Heart left ventricle (tissue), 16 donors: ENCODE measurements around the gene PNPO. TPM values are rescaled to one million over a fixed set of nuclear protein-coding genes. Genes with fewer than 3 reads are reported as not detected.

Experiments
- ATAC-seq, 4 donors: fragments of 200-7000 bp; cut with Tn5 transposase; one replicate each; pipeline ENCODE4 v1.9.1; 2020 to 2022; ENCODE audit warnings: moderate library complexity in 4 of 4, mild to moderate bottlenecking in 3 of 4, moderate number of reproducible peaks in 1 of 4
- DNase-seq, 5 donors: peaks; one replicate each; pipeline ENCODE4 v3.0.0-alpha.2; 2020
- H3K27ac ChIP-seq, 12 donors: fragments of 200-600 bp; sonication (generic) in 4 of 12; one replicate each; pipeline versions ENCODE4 v1.5.0 to v1.8.0; 2016 to 2022; ENCODE audit warnings: mild to moderate bottlenecking in 2 of 12
- H3K27me3 ChIP-seq, 9 donors: fragments of 200-600 bp; sonication (generic) in 2 of 9; one replicate each; pipeline versions ENCODE4 v1.5.1 to v1.8.0; 2016 to 2022; ENCODE audit warnings: mild to moderate bottlenecking in 3 of 9
- H3K36me3 ChIP-seq, 9 donors: fragments of 200-600 bp; sonication (generic) in 2 of 9; one replicate each; pipeline versions ENCODE4 v1.5.0 to v1.8.0; 2018 to 2022; ENCODE audit warnings: mild to moderate bottlenecking in 2 of 9
- H3K4me1 ChIP-seq, 12 donors: fragments of 200-600 bp; sonication (generic) in 4 of 12; one replicate each; pipeline versions ENCODE4 v1.5.0 to v1.8.0; 2016 to 2022; ENCODE audit warnings: mild to moderate bottlenecking in 3 of 12
- H3K4me3 ChIP-seq, 12 donors: fragments of 200-600 bp; sonication (generic) in 4 of 12; one replicate each; pipeline versions ENCODE4 v1.5.0 to v1.8.0; 2017 to 2022; ENCODE audit warnings: mild to moderate bottlenecking in 9 of 12, moderate library complexity in 4 of 12
- H3K9me3 ChIP-seq, 12 donors: fragments of 200-600 bp; sonication (generic) in 4 of 12; one replicate each; pipeline versions ENCODE4 v1.5.0 to v1.8.0; 2016 to 2022; ENCODE audit warnings: mild to moderate bottlenecking in 1 of 12
- POLR2A ChIP-seq, 2 donors: fragments of 450-650 bp; IDR thresholded peaks; one replicate each; pipeline ENCODE4 v1.6.1; 2017; ENCODE audit warnings: antibody characterized with exemption in 2 of 2, mild to moderate bottlenecking in 2 of 2, moderate library complexity in 2 of 2
- WGBS, 4 donors: extraction: QIAGEN DNeasy Blood & Tissue Kit in 2 of 4; methylation state at CpG; one replicate each; pipeline versions ENCODE4 v1.1.5 to v1.1.7; 2013 to 2018; 5-methylcytosine and 5-hydroxymethylcytosine counted together
- intact Hi-C, 10 donors: fragments of 100-400 bp; cut with DNase I; formaldehyde crosslinking; loops; one replicate each; pipeline versions ENCODE4 v1.11.1 to v1.14.2; 2022
- polyA plus RNA-seq, 2 donors: library from polyadenylated mRNA; stranded (reverse); fragments of 200-250 nt; gene quantifications; one replicate each; pipeline ENCODE4 v1.2.3, GENCODE V29; 2013
- total RNA-seq, 9 donors: library from RNA; depleted of rRNA in 2 of 9; stranded (reverse); fragments of >200 nt in 2 of 9; fragmentation: NEBNext Ultra II Directional in 3 of 9; extraction: Animal tissue kit (Norgen Biotek cat#: 25700) in 3 of 9; gene quantifications; one replicate each; pipeline versions ENCODE4 v1.1.0 to v1.2.4, GENCODE V29; 2016 to 2023
- TF ChIP-seq, protein P1 (sequence below), 12 donors: fragments of 200-600 bp; sonication (generic) in 4 of 12; IDR thresholded peaks; one replicate each; pipeline versions ENCODE4 v1.5.0 to v1.8.0; 2018 to 2022; ENCODE audit warnings: antibody characterized with exemption in 12 of 12, mild to moderate bottlenecking in 5 of 12
- donor health status: ischemic (EF 13 %, LVEDD 7.1; RV severe dilation, severe dysfunction).
- donor health status: healthy with polysubstance abuse.
- donor health status: DM: no; HTN: yes; CAD: no.
- donor health status: DM: no; HTN: no; CAD: no.
- donor health status: ischemic (EF 25% LVEDD 6.9; RV normal size, moderate dysfunction).
- donor health status: ischemic (EF 25% LVEDD 5.7; RV mildly dilated, moderate dysfunction).
- donor health status: healthy.
- donor health status: DM: yes; HTN: yes; CAD: no.
- donor health status: ischemic (EF 35%, LVEDD 5.7; RV mildly dilated, moderate dysfunction).
- donor health status: nonischemic (EF 11% LVEDD 7.7; RV severe dilation, severe dysfunction).
- donor health status: DM: yes; HTN: yes; CAD: no.
- donor health status: PGD.
- donor health status: ischemic (EF 29% LVEDD 5.4; RV normal size, mild dysfunction).
- donor health status: nonischemic (EF 23%, LVEDD 6.1; RV moderate dilation, normal function).

Gene PNPO
- total and polyA plus RNA-seq, 11 donors = 12.6 to 45.0 (median 29.7) TPM

DNA sequence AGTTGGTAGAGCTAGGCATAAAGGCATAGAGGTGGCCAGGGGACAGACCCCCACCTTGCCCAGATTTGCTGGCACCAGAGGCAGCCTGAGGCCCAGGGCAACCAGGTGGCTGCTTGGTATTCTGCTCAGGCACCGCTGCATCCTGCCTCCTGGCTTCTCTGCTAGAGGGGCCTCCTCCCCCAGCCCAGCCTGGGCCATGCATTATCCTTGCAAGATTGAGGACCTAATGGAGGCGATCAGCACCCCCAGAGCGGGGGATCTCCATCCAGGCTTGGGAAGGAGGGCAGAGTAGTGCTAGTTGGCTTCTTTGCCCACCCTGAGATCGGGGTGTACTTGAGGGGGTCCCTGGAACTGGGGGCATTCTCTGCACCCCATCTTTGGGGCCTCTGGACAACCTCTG, 53.4 kb downstream of the PNPO start:
- 86 to 95% (median 95%) methylated on average over 3 to 4 of the region's 4 CpGs for WGBS, 4 donors
- no peaks in the 10 kb centered on the region for H3K36me3 ChIP-seq
- no peaks in the 10 kb centered on the region for H3K9me3 ChIP-seq
- no peaks in the 10 kb centered on the region for H3K27me3 ChIP-seq
- peaks cover 0 to 20% (median 0%) of the 10 kb centered on the region in 12 donors for H3K4me1 ChIP-seq
- DNase-seq (no peak), ATAC-seq (no peak)
- TF ChIP-seq, protein P1, sequence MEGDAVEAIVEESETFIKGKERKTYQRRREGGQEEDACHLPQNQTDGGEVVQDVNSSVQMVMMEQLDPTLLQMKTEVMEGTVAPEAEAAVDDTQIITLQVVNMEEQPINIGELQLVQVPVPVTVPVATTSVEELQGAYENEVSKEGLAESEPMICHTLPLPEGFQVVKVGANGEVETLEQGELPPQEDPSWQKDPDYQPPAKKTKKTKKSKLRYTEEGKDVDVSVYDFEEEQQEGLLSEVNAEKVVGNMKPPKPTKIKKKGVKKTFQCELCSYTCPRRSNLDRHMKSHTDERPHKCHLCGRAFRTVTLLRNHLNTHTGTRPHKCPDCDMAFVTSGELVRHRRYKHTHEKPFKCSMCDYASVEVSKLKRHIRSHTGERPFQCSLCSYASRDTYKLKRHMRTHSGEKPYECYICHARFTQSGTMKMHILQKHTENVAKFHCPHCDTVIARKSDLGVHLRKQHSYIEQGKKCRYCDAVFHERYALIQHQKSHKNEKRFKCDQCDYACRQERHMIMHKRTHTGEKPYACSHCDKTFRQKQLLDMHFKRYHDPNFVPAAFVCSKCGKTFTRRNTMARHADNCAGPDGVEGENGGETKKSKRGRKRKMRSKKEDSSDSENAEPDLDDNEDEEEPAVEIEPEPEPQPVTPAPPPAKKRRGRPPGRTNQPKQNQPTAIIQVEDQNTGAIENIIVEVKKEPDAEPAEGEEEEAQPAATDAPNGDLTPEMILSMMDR (IDR thresholded peaks at IDR 0.05) = no peak
- TF ChIP-seq POLR2A (IDR thresholded peaks at IDR 0.05) = no peak
- intact Hi-C loops = no loop called here
- H3K4me3 ChIP-seq = no peak overlapping the region
- H3K27ac ChIP-seq = no peak overlapping the region

DNA sequence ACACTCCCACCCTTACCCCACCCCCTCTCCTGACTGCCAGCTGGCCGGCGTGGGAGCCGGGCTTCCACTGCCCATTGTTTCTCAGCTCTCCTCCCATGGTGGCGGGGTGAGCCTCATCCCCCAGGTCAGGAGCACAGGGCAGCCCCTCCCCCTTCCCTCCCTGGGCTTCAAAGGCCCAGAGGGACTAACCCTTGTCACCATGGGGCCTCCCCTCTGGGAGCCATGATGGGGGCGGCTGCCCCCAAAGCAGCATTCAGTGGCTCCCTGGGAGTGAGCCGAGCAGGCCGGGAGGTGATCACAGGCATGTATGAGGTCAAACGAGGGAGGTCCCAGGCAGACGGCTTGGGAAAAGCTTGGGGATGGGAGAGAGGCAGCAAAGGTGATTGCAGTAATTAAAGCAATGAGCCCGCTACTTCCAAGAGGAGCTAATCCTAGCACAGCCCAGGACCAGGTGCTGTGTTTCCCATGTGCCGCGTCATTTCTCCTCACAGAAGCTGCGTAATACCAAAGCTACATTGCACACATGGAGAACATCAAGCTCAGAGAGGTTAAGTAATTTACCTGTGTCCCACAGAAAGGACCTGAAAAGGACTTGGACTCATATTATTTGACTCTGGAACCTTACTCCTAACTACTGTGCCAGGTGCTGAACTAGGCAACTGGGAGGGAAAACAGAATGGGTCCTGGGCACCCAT, 54.0 kb downstream of the PNPO start:
- ATAC-seq (no peak), DNase-seq (no peak)
- WGBS, 4 donors = 69 to 78% (median 71%) methylated on average over 13 of the region's 13 CpGs
- no peak overlapping the region for H3K27ac ChIP-seq
- peaks cover 0 to 20% (median 0%) of the 10 kb centered on the region in 12 donors for H3K4me1 ChIP-seq
- H3K27me3 ChIP-seq = no peaks in the 10 kb centered on the region
- H3K36me3 ChIP-seq = no peaks in the 10 kb centered on the region
- TF ChIP-seq, protein P1 (IDR thresholded peaks at IDR 0.05) = no peak
- no peak for TF ChIP-seq POLR2A (IDR thresholded peaks at IDR 0.05)
- intact Hi-C loops = no loop called here
- H3K9me3 ChIP-seq = no peaks in the 10 kb centered on the region
- no peak overlapping the region for H3K4me3 ChIP-seq

DNA sequence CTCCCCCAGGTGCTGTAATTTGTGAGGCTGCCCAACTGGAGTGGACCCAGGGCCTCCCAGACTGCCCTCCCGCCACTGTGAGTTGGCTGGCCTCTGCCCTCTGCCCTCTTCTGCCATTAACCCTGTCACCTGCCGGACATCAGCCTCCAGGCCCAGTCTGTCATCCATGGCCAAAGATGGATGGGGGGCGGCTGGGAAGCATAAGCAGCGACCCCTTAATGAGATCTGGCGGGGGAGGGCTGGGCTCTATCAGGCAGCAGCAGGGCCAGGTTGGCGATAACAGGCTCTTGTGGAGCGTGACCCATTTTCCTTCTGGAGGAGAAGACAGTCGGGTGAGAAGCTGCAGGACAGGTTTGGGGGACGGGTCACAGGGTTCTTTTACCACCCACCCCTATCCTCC, 54.8 kb downstream of the PNPO start:
- Histone ChIP-seq H3K4me1 (peaks cover 0 to 20% (median 0%) of the 10 kb centered on the region in 12 donors), H3K27me3 (no peaks in the 10 kb centered on the region), H3K4me3 (no peak overlapping the region), H3K36me3 (no peaks in the 10 kb centered on the region), H3K9me3 (no peaks in the 10 kb centered on the region), H3K27ac (no peak overlapping the region)
- DNase-seq = no peak
- ATAC-seq = no peak
- intact Hi-C loops = no loop called here
- whole genome bisulfite sequencing, 4 donors = 77 to 83% (median 80%) methylated on average over 9 of the region's 9 CpGs
- TF ChIP-seq, protein P1 (IDR thresholded peaks at IDR 0.05) = no peak
- no peak for TF ChIP-seq POLR2A (IDR thresholded peaks at IDR 0.05)

DNA sequence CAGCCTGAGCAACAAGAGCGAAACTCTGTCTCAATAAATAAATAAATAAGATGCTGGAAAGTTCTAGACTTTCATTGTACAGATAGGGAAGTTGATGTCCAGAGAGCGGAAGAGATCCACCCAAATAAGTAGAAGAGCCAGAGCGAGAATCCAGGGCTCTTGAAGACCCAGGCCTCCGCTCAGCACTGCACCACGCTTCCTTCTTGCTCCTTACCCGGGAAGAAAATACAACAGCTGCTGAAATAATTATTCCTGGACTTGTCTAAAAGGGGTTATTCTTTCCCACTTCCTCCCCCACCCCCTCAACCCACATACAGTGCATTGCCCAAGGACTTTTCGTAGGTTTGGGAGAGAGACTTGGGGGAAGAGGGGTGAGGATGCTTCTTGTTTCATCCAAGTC, 56.2 kb downstream of the PNPO start:
- Histone ChIP-seq H3K36me3 (no peaks in the 10 kb centered on the region), H3K27me3 (no peaks in the 10 kb centered on the region), H3K4me3 (no peak overlapping the region), H3K27ac (peak overlapping the region in 1 of 12 donors; percentile 60), H3K4me1 (peaks cover 0 to 31% (median 5%) of the 10 kb centered on the region in 12 donors), H3K9me3 (no peaks in the 10 kb centered on the region)
- ATAC-seq = no peak
- 68 to 77% (median 71%) methylated on average over 7 of the region's 7 CpGs for WGBS, 4 donors
- DNase-seq = peak in 1 of 5 donors; percentile 17
- TF ChIP-seq, protein P1 (IDR thresholded peaks at IDR 0.05) = no peak
- no peak for TF ChIP-seq POLR2A (IDR thresholded peaks at IDR 0.05)
- intact Hi-C loops = no loop called here
